ENCODE data around the gene BUB1B. TPM values are rescaled to one million over a fixed set of nuclear protein-coding genes. Genes with fewer than 3 reads are reported as not detected.
A peak's percentile ranks its signal among the peaks of the same experiment; 100 is the strongest.

BUB1B gene
- total and polyA plus RNA-seq, 9 donors, result 10.8 to 20.7 (median 13.5) TPM

DNA sequence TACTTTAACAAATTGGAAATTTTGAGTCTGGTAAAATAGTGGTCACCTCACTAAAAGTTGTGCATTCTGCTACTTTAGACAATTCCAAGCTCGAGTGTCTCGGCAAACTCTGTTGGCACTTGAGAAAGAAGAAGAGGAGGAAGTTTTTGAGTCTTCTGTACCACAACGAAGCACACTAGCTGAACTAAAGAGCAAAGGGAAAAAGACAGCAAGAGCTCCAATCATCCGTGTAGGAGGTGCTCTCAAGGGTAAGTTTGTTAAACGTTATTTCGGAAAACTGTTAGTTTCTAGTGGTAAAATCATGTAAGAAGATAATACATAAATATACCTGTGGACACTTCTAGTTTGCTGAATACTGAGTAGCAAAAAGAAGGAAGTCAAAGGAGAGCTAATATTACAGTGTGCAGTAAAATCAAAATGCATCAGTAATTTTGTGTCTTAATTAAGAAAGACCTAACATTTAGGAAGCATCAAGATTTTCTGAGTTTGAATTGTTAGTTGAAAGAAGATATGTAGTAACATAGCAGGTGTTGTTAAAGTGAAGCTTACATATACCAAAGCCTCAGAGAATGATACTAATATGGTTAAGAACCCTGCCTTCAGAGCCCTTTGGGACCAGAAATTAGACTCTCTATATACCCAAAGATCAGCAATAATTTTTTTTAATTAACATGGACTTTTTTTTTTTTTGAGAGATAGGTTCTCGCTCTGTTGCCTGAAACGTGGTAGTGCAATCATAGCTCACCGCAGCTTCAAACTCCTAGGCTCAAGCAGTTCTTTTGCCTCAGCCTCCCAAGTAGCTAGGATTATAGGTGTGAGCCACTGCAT is 23.0 kb downstream of the BUB1B start:
- Histone ChIP-seq H3K27ac (ENCODE audit: low read length) (no peak overlapping the region), H3K36me3 (ENCODE audit: control insufficient read depth, insufficient read depth, low read length) (peaks cover 12% of the 10 kb centered on the region), H3K4me3 (ENCODE audit: low read length) (no peak overlapping the region), H3K4me1 (ENCODE audit: control insufficient read depth, insufficient read depth, low read length) (no peaks in the 10 kb centered on the region), H3K9me3 (replicated peaks; ENCODE audit: control insufficient read depth, low read depth, low read length) (no peaks in the 10 kb centered on the region), H3K27me3 (ENCODE audit: control insufficient read depth, insufficient read depth, low read length) (no peaks in the 10 kb centered on the region)
- 60% methylated on average over 3 of the region's 9 CpGs for WGBS (ENCODE audit: insufficient coverage)
- no peak for DNase-seq

DNA sequence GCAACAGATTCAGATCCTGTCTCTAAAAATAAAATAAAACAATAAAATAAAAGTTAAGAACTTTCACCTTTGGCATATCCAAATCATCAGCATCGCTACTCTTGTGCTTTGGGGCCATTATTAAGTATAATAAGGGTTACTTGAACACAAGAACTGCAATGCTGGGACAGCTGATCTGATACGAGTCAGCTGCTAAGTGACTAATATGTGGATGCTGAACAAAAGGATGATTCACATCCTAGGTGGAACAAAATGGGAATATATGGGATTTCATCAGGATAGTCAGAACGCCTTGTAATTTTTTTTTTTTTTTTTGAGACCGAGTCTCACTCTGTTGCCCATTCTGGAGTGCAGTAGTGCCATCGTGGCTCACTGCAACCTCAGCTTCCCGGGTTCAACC is 29.7 kb downstream of the BUB1B start:
- H3K36me3 ChIP-seq (ENCODE audit: control insufficient read depth, insufficient read depth, low read length), result peaks cover 12% of the 10 kb centered on the region
- no peaks in the 10 kb centered on the region for H3K9me3 ChIP-seq (replicated peaks; ENCODE audit: control insufficient read depth, low read depth, low read length)
- no peaks in the 10 kb centered on the region for H3K27me3 ChIP-seq (ENCODE audit: control insufficient read depth, insufficient read depth, low read length)
- H3K4me3 ChIP-seq (ENCODE audit: low read length), result no peak overlapping the region
- 86% methylated on average over 2 of the region's 6 CpGs for WGBS (ENCODE audit: insufficient coverage)
- DNase-seq, result no peak
- no peak overlapping the region for H3K27ac ChIP-seq (ENCODE audit: low read length)
- no peaks in the 10 kb centered on the region for H3K4me1 ChIP-seq (ENCODE audit: control insufficient read depth, insufficient read depth, low read length)

DNA sequence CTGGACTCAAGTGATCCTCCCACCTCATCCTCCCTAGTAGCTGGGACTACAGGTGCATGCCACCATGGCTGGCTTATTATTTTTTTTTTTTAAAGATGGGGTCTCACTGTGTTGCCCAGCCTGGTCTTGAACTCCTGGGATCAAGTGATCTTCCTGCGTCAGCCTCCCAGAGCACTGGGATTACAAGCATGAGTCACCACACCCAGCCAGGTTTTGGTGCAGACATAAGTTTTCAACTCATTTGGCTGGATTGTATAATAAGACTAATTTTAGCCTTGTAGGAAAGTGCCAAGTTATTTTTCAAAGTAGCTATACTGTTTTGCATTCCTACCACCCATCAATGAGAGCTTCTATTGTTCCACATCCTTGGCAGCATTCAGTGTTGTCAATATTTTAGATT is 32.1 kb downstream of the BUB1B start:
- DNase-seq, result no peak
- Histone ChIP-seq H3K27ac (ENCODE audit: low read length) (no peak overlapping the region), H3K4me3 (ENCODE audit: low read length) (no peak overlapping the region), H3K27me3 (ENCODE audit: control insufficient read depth, insufficient read depth, low read length) (no peaks in the 10 kb centered on the region), H3K4me1 (ENCODE audit: control insufficient read depth, insufficient read depth, low read length) (no peaks in the 10 kb centered on the region), H3K9me3 (replicated peaks; ENCODE audit: control insufficient read depth, low read depth, low read length) (no peaks in the 10 kb centered on the region), H3K36me3 (ENCODE audit: control insufficient read depth, insufficient read depth, low read length) (peaks cover 9% of the 10 kb centered on the region)
- no CpG with 5 or more reads among the region's 1 CpG for WGBS (ENCODE audit: insufficient coverage)

DNA sequence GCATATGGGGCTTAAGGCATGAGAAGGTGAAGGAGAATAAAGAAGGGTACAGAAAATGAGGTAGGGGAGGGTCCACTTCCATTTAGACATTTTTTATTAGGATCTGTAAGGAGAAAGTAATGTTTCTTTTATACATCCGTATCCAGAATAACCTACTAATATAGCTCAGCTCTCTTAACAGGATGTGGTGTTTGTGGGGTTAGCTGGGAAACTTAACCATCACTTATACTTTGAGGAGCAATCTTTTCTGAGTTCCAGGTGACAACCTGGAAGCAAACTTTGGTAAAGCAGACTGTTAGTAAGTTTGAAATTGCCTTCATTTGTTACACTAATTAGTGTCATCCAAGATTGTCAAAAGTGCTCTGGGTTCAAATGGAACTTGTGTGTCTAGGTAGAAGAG is 36.6 kb downstream of the BUB1B start:
- Histone ChIP-seq H3K36me3 (ENCODE audit: control insufficient read depth, insufficient read depth, low read length) (peaks cover 10% of the 10 kb centered on the region), H3K9me3 (replicated peaks; ENCODE audit: control insufficient read depth, low read depth, low read length) (no peaks in the 10 kb centered on the region), H3K27me3 (ENCODE audit: control insufficient read depth, insufficient read depth, low read length) (no peaks in the 10 kb centered on the region), H3K27ac (ENCODE audit: low read length) (no peak overlapping the region), H3K4me3 (ENCODE audit: low read length) (no peak overlapping the region), H3K4me1 (ENCODE audit: control insufficient read depth, insufficient read depth, low read length) (no peaks in the 10 kb centered on the region)
- WGBS (ENCODE audit: insufficient coverage), result no CpG with 5 or more reads among the region's 1 CpG
- no peak for DNase-seq

DNA sequence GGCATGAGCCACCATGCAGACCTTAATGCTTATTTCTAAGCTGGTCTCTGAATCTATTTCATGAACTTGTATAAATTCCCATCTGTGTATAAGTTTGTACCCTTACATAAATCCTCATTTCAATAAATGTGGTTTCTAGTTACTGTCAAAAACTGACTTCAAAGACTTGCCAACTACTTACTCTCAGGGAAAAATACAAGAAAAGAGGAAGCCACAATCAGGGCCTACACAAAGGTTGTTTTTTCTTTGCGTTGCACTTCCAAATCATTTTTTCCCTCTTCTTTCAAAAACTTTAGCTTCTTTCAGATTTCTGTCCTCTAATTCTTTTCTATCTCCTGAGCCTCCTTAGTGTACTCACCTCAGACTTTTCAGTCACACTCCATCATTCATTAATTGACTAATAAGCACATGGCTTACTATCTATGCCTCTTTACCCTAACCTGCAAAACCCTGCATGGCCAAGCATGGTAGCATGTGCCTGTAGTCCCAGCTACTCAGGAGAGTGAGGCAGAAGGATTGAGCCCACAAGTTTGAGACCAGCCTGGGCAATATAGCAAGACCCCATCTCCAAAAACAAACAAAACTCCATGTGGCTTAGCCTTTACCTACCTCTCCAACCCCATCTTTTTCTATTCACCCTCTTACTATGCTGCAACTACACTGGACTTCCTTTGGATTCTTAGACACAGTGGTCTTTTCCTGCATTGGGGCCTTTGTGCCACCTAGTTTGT is 37.7 kb downstream of the BUB1B start:
- Histone ChIP-seq H3K9me3 (replicated peaks; ENCODE audit: control insufficient read depth, low read depth, low read length) (no peaks in the 10 kb centered on the region), H3K27ac (ENCODE audit: low read length) (no peak overlapping the region), H3K4me3 (ENCODE audit: low read length) (no peak overlapping the region), H3K4me1 (ENCODE audit: control insufficient read depth, insufficient read depth, low read length) (no peaks in the 10 kb centered on the region), H3K27me3 (ENCODE audit: control insufficient read depth, insufficient read depth, low read length) (no peaks in the 10 kb centered on the region), H3K36me3 (ENCODE audit: control insufficient read depth, insufficient read depth, low read length) (peaks cover 7% of the 10 kb centered on the region)
- DNase-seq, result peak; percentile 6
- 100% methylated on average over 1 of the region's 1 CpG for WGBS (ENCODE audit: insufficient coverage)

DNA sequence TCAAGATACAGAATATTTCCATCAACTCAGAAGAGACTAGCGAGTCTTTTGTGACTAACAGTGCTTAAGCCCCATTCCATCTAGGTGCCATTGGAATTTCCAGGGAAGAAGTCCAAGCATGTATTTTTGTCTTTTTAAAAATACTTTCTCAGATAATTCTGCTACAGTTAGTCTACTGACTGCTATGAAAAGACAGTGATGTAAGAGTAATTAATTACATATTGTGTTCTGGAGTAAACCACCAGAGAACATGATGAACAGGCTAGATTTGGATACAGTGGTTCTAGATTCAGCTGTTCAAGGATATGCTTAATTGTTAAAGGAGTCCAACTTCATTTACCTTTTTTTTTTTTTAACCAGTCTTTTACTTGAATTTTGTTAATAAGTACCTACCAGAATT is 43.2 kb downstream of the BUB1B start:
- no peak overlapping the region for H3K4me3 ChIP-seq (ENCODE audit: low read length)
- H3K27me3 ChIP-seq (ENCODE audit: control insufficient read depth, insufficient read depth, low read length), result no peaks in the 10 kb centered on the region
- no peaks in the 10 kb centered on the region for H3K4me1 ChIP-seq (ENCODE audit: control insufficient read depth, insufficient read depth, low read length)
- no CpG with 5 or more reads among the region's 1 CpG for WGBS (ENCODE audit: insufficient coverage)
- DNase-seq, result peak; percentile 5
- H3K27ac ChIP-seq (ENCODE audit: low read length), result no peak overlapping the region
- H3K36me3 ChIP-seq (ENCODE audit: control insufficient read depth, insufficient read depth, low read length), result peaks cover 20% of the 10 kb centered on the region
- no peaks in the 10 kb centered on the region for H3K9me3 ChIP-seq (replicated peaks; ENCODE audit: control insufficient read depth, low read depth, low read length)

DNA sequence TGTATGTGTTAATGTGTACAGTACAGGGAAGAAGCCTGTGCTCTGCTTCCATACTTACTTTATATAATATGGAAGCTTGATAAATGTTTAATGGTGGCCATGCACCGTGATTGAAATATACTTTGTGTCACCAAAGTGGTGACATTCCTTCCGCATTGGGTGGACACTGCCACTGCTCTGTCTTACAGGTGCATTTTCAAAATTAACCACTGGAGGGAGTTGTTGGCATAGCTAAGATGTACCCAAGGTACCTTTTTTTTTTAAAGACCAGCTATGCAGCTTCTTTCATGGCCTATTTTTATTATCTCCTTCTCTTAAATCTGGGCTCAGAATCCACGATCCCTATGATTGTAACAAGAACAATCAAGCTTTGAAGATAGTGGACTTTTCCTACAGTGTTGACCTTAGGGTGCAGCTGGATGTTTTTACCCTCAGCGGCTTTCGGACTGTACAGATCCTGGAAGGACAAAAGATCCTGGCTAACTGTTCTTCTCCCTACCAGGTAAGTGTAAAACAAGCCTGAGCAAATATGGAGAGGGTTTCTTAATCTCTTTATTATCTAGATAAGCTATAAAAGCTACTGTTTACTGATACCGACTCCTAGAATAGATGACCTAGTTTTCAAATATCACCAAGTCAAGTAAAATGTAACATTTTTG is 56.4 kb downstream of the BUB1B start:
- 30% methylated on average over 2 of the region's 6 CpGs for WGBS (ENCODE audit: insufficient coverage)
- Histone ChIP-seq H3K27me3 (ENCODE audit: control insufficient read depth, insufficient read depth, low read length) (no peaks in the 10 kb centered on the region), H3K9me3 (replicated peaks; ENCODE audit: control insufficient read depth, low read depth, low read length) (no peaks in the 10 kb centered on the region), H3K36me3 (ENCODE audit: control insufficient read depth, insufficient read depth, low read length) (peaks cover 7% of the 10 kb centered on the region), H3K4me1 (ENCODE audit: control insufficient read depth, insufficient read depth, low read length) (no peaks in the 10 kb centered on the region), H3K27ac (ENCODE audit: low read length) (no peak overlapping the region), H3K4me3 (ENCODE audit: low read length) (no peak overlapping the region)
- DNase-seq, result peak; percentile 85

DNA sequence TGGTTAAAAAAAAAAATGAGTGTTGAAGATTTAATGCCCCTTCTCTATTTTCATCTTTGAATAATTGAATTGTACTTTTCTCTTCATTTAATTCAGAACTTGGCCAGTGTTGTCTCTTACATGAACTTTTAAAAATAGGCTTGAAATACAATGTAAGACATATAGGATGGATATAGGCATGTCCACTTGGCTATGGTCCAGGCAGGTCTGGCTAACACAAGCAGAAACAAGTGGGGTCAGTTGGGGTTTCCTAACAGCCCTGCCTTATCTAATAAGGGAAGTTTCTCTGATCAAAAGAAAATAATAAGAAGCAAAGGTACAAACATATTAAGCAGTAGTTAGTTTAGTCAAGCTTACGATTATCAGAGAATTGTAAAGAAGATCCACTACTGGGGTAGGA is 58.9 kb downstream of the BUB1B start:
- Histone ChIP-seq H3K27ac (ENCODE audit: low read length) (no peak overlapping the region), H3K4me1 (ENCODE audit: control insufficient read depth, insufficient read depth, low read length) (no peaks in the 10 kb centered on the region), H3K9me3 (replicated peaks; ENCODE audit: control insufficient read depth, low read depth, low read length) (no peaks in the 10 kb centered on the region), H3K27me3 (ENCODE audit: control insufficient read depth, insufficient read depth, low read length) (no peaks in the 10 kb centered on the region), H3K4me3 (ENCODE audit: low read length) (no peak overlapping the region), H3K36me3 (ENCODE audit: control insufficient read depth, insufficient read depth, low read length) (peaks cover 8% of the 10 kb centered on the region)
- no peak for DNase-seq
- no CpG with 5 or more reads among the region's 1 CpG for WGBS (ENCODE audit: insufficient coverage)

DNA sequence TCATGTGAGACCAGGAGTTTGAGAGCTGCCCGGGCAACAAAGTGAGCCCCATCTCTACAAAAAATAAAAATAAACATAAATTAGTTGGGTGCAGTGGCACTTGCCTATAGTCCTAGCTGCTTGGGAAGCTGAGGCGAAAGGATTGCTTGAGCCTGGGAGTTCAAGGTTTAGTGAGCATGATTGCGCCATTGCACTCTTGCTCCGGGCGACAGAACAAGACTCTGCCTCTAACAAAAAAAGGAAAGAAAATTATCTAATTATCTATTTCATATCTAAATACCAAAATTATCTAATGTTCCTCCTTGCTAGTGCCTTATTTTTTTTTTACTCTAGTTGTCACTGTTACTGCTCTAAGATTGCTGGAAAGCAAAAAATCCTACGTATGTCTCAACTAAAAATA is 61.3 kb downstream of the BUB1B start:
- no peaks in the 10 kb centered on the region for H3K4me1 ChIP-seq (ENCODE audit: control insufficient read depth, insufficient read depth, low read length)
- no peak overlapping the region for H3K27ac ChIP-seq (ENCODE audit: low read length)
- no peaks in the 10 kb centered on the region for H3K9me3 ChIP-seq (replicated peaks; ENCODE audit: control insufficient read depth, low read depth, low read length)
- H3K27me3 ChIP-seq (ENCODE audit: control insufficient read depth, insufficient read depth, low read length), result no peaks in the 10 kb centered on the region
- no peak overlapping the region for H3K4me3 ChIP-seq (ENCODE audit: low read length)
- 100% methylated on average over 1 of the region's 6 CpGs for WGBS (ENCODE audit: insufficient coverage)
- H3K36me3 ChIP-seq (ENCODE audit: control insufficient read depth, insufficient read depth, low read length), result peaks cover 10% of the 10 kb centered on the region
- no peak for DNase-seq

DNA sequence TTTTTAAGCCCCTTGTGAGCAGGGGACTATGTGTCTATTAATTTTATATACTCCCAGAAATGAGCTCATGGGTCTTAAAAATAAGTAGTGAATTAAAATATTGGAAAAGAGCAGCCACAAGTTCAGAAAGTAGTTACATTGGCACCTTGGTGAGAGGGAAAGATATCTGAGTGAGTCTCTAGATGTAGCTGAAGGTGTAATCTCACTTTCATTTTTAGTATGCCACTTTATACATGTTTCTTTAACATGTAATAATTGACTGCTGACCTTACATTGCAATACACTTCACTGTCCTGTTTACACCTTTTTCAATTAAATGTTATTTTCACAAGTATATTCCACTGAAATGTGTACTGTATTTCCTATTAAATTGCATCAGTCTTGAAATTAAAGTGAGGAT is 65.9 kb downstream of the BUB1B start:
- peaks cover 13% of the 10 kb centered on the region for H3K36me3 ChIP-seq (ENCODE audit: control insufficient read depth, insufficient read depth, low read length)
- H3K4me3 ChIP-seq (ENCODE audit: low read length), result no peak overlapping the region
- H3K27me3 ChIP-seq (ENCODE audit: control insufficient read depth, insufficient read depth, low read length), result no peaks in the 10 kb centered on the region
- no peaks in the 10 kb centered on the region for H3K4me1 ChIP-seq (ENCODE audit: control insufficient read depth, insufficient read depth, low read length)
- no peak overlapping the region for H3K27ac ChIP-seq (ENCODE audit: low read length)
- DNase-seq, result no peak
- H3K9me3 ChIP-seq (replicated peaks; ENCODE audit: control insufficient read depth, low read depth, low read length), result no peaks in the 10 kb centered on the region
